VCaP (cell line): Measurements from ENCODE around the gene KRTAP9-6.
"Not testable (repeated sequence)": the region's sequence is repeated elsewhere in the genome, so short reads cannot be mapped to it uniquely, and the experiment has no call there.

Source experiments
- H3K27ac ChIP-seq: fragments of 450-650 bp; 2 replicates; pipeline ENCODE4 v1.5.1; 2017
- TF ChIP-seq, protein P1 (sequence below): fragments of 450-650 bp; conservative IDR thresholded peaks from 2 replicates; pipeline ENCODE4 v1.5.1; 2017; ENCODE audit warnings: mild to moderate bottlenecking, moderate library complexity

The KRTAP9-6 gene

GRCh38 chr17:41251261-41251660, 13.9 kb upstream of the KRTAP9-6 start:
- TF ChIP-seq, protein P1, sequence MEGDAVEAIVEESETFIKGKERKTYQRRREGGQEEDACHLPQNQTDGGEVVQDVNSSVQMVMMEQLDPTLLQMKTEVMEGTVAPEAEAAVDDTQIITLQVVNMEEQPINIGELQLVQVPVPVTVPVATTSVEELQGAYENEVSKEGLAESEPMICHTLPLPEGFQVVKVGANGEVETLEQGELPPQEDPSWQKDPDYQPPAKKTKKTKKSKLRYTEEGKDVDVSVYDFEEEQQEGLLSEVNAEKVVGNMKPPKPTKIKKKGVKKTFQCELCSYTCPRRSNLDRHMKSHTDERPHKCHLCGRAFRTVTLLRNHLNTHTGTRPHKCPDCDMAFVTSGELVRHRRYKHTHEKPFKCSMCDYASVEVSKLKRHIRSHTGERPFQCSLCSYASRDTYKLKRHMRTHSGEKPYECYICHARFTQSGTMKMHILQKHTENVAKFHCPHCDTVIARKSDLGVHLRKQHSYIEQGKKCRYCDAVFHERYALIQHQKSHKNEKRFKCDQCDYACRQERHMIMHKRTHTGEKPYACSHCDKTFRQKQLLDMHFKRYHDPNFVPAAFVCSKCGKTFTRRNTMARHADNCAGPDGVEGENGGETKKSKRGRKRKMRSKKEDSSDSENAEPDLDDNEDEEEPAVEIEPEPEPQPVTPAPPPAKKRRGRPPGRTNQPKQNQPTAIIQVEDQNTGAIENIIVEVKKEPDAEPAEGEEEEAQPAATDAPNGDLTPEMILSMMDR = no peak

DNA sequence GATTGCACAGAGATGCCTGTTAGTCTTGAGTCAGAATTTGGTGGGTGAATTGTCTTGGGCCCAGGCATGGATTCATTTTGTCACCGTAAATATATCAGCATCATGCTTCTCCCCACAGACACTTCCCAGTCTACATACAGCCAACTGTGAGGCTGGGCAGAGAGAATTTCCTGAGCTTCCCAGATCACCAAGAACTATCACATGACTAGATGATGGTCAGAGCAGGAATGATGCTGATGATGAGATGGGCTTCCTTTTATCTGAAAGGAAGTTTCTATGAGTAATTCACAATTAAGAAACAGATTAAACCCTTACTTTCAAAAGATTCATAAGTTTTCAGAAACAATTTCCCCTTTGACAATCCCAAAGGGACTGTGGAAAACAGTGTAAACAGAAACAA, 10.3 kb upstream of the KRTAP9-6 start:
- H3K27ac ChIP-seq = no peak overlapping the region
- TF ChIP-seq, protein P1 = no peak

More at GRCh38 chr17:41251261-41251660, 13.9 kb upstream of the KRTAP9-6 start:
- no peak overlapping the region for H3K27ac ChIP-seq

DNA sequence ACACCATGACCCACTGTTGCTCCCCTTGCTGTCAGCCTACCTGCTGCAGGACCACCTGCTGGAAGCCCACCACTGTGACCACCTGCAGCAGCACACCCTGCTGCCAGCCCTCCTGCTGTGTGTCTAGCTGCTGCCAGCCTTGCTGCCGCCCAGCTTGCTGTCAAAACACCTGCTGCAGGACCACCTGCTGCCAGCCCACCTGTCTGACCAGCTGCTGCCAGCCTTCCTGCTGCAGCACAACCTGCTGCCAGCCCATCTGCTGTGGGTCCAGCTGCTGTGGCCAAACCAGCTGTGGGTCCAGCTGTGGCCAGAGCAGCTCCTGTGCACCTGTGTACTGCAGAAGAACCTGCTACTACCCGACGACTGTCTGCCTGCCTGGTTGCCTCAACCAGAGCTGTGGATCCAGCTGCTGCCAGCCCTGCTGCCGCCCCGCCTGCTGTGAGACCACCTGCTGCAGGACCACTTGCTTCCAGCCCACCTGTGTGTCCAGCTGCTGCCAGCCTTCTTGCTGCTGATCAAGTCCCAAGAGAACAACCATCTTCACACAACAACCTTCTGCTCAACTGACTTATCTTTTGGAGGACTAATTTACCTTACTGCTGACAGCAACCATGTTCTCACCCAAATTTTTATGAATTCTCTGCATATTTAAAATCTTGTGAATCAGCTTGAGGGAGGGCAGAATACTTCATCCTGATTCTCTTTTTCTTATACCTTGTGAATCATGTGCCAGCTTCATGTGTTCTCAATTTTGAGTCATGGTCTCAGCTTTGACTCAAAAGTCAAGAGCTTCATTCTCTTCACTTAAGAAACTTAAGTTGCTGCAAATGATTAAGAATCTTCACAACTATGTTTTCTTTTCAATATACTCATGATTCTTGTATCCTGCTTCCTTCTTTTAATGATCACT, 9.5 kb upstream of the KRTAP9-6 start, which contains the start of gene KRTAP9-9:
Gene KRTAP9-9, plus strand, starts transcription at position 4 of the 910 bp plus-strand sequence.
- not testable (repeated sequence) for H3K27ac ChIP-seq

- H3K27ac ChIP-seq = no peak overlapping the region
- TF ChIP-seq, protein P1 = no peak
Measured at GRCh38 chr17:41256291-41256685, 8.9 kb upstream of the KRTAP9-6 start.

- TF ChIP-seq, protein P1 = no peak
- no peak overlapping the region for H3K27ac ChIP-seq
Measured at GRCh38 chr17:41258406-41258805, 6.8 kb upstream of the KRTAP9-6 start.

DNA sequence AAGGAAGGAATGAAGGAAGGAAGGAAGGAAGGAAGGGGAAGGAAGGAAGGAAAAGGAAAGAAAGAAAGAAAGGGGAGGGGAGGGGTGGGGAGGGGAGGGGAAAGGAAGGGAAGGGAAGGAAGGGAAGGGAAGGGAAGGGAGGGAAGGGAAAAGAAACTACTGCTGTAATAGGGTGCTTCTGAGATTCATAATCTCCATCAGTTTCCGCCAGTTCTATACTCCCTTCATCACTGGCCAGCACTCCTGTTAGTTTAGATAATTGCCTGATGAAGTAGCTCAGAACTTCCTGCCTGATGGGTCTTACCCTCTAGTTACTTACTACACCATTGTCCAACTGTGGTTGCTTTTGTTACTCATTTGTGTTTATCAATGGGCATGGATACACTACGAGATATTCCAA, 2.0 kb upstream of the KRTAP9-6 start:
- TF ChIP-seq, protein P1 = no peak

DNA sequence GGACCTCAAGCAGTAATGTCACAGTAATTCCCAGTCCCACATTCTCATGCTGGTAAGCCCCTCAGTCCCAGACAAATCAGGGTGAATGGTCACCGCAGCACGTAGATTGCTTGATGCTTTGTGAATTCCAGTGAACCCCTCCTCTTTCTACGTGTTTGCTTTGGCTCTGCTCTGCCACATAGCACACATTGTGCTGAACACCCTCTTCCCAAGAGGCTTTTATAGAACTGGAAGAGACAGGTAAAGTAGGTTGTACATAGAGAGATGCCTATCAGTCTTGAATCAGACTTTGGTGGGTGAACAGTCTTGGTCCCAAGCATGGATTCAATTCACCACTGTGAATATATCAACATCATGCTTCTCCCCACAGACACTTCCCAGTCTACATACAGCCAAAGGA, 579 bp upstream of the KRTAP9-6 start:
- no peak overlapping the region for H3K27ac ChIP-seq
- TF ChIP-seq, protein P1 = no peak

More for the DNA sequence above, 2.0 kb upstream of the KRTAP9-6 start:
- H3K27ac ChIP-seq = no peak overlapping the region

GRCh38 chr17:41267711-41268110, 2.5 kb downstream of the KRTAP9-6 start:
- H3K27ac ChIP-seq = no peak overlapping the region
- TF ChIP-seq, protein P1 = no peak

- H3K27ac ChIP-seq = not testable (repeated sequence)
Measured at GRCh38 chr17:41271323-41271722, 6.1 kb downstream of the KRTAP9-6 start.
